GM19395 (cell line): ENCODE measurements around the gene KIFBP.

Source experiments
- ATAC-seq: cut with Tn5 transposase; IDR thresholded peaks from one replicate; pipeline ENCODE4 v1.9.1; 2021; ENCODE audit warnings: mild to moderate bottlenecking, moderate library complexity; ENCODE audit not compliant: unreplicated experiment

The KIFBP gene

GRCh38 chr10:69049566-69049961 is 61.0 kb downstream of the KIFBP start:
- ATAC-seq: no peak

DNA sequence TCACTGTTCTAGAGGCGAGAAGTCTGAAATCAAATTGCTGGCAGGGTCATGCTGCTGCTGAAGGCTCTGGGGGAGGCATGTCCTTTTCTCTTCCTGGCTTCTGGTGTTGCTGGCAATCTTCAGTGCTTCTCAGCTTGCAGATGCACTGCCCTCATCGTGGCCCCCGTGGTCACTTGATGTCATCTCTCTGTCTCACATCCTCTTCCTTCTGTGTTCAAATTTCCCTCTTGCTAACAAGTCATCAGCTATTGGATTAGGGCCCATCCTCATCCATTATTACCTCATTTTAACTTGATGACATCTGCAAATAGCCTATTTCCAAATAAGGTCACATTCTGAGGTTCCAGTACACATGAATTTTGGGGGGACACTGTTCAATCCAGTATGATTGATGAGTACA is 62.7 kb downstream of the KIFBP start:
- ATAC-seq: peak; percentile 45

DNA sequence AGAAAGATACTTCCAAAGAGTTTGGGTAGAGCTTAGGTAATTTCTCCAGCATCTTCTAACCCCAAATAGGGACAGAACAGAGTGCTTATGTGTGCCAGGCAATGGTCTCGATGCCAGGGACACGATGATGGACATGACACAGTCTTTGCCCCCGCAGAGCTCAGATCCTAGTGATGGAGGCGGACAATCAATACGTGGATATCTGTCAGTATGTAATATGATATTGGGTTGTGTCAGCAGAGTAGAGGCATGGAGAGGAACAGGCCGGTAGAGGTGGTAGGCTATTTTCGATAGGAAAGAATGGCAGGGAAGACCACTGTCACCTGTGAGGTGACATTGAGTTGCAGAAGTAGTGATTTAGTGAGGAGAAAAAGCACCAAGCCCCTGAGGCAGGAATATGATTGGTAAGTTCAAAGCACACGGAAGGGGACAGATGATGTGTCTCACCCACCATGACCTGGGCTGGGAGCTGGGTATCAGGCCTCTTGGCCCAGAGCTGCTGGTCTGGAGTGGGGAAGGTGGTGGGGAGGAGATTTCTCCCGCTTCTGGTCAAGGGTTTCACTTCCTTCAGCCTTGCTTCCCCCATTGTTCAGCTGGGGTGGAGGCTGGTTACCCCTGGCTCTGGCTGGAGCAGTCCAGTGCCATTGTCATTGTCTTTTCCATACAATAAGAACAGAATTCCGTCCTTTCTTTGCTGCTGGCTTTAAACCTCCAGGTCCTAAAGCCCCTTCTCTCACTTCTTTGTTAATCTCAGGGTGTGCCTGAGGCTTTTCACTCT is 63.3 kb downstream of the KIFBP start:
- no peak for ATAC-seq

DNA sequence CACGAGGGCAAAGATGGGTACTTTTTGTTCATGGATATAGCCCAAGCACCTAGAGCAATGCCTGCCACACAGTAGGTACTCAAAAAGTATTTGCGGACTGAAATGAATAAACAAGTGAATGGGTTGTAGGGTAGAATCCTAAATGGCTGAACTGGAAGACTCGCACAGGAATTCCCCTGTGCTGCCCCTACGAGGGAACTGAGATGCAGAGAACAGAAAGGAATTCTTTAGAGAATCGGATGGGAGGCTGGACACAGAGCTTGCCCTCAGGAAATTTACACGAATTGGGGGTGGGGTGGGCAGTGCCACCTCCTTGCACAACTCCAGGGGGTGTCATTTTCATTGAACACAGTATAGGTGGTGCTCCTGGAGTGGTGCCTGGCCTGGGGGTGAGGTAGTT is 64.1 kb downstream of the KIFBP start:
- no peak for ATAC-seq

GRCh38 chr10:69055241-69055640 is 66.6 kb downstream of the KIFBP start:
- ATAC-seq: no peak

GRCh38 chr10:69056129-69056528 is 67.5 kb downstream of the KIFBP start:
- ATAC-seq: no peak

GRCh38 chr10:69056536-69057260 is 68.1 kb downstream of the KIFBP start:
- ATAC-seq: no peak

GRCh38 chr10:69057261-69057950 is 68.8 kb downstream of the KIFBP start:
- no peak for ATAC-seq

DNA sequence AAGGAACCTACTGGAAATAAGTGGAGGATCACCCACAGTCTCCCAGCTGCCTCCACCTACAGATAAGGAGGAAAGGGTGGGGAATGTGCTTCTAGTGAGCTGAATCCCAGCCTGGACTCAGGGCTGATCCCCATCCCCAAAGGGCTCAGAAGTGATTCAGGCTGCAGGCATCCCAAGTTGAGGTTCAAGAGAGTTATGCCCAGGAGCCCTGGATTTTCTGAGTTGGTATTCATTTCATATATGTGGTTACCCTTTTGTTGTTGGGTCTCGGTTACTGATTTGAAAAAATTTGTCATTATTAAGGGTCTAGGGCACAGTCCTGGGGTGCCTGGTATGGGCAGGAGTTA is 69.3 kb downstream of the KIFBP start:
- ATAC-seq: no peak

DNA sequence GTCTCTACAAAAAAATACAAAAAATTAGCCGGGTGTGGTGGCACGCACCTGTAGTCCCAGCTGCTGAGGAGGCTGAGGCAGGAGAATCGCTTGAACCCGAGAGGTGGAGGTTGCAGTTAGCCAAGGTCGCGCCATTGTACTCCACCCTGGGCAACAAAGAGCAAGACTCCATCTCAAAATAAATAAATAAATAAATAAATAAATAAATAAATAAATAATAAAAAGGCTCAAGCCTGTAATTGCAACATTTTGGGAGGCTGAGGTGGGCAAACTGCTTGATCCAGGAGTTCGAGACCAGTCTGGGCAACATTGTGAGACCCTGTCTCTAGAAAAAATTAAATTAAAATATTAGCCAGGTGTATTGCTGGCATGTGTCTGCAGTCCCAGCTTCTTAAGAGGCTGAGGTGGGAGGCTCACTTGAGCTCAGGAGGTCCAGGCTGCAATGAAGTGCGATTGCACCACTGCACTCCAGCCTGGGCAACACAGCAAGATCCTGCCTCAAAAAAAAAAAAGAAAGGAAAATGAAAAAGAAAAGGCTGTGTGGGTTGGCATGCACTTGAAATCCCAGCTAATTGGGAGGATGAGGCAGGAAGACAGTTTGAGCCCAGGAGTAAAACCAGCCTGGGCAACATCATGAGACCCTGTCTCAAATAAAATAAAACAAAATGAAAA is 71.7 kb downstream of the KIFBP start:
- ATAC-seq: no peak

- peak; percentile 60 for ATAC-seq
These were observed 72.9 kb downstream of the KIFBP start for GRCh38 chr10:69061305-69062161.

- no peak for ATAC-seq
These were observed 74.3 kb downstream of the KIFBP start for GRCh38 chr10:69062901-69063300.

DNA sequence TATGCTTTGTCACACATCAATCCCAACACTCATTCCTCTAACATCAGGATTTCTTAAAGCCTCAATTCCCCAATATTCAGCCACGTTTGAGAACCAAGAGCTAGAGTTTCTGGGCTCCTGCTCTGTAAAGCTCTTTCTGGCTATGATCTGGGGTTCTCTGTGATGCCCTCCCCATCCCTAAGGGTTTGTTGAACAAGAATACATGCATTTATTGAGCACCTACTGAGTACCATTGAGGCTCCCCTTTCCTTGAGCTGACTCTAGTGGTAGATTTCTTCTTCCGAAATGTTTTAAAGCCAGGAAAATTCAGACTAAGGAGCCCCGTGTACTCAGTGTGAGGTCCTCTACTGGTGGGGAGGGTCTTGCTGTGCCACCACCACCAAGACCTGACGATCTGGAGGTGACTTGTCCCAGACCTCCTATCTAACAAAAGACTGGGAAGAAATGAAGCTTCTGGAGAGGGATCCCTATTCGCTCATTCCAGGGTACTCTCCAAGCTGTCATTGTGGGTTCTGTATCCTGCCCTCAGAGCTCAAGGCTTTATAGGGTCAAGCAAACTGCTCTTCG is 76.2 kb downstream of the KIFBP start:
- ATAC-seq: no peak

- ATAC-seq: peak; percentile 51
These were observed 77.1 kb downstream of the KIFBP start for GRCh38 chr10:69065406-69066361.
